Activated CD8-positive, alpha-beta memory T cell treated with anti-CD3 and anti-CD28 coated beads, Interleukin-2, amount 50 U/mL, for 24 hours (primary cell): ENCODE results near the gene UBE2O.

Source experiments
- DNase-seq: peaks from one replicate; pipeline ENCODE4 v3.0.0-alpha.2; 2020; ENCODE audit errors: extremely low read depth

The UBE2O gene

DNA sequence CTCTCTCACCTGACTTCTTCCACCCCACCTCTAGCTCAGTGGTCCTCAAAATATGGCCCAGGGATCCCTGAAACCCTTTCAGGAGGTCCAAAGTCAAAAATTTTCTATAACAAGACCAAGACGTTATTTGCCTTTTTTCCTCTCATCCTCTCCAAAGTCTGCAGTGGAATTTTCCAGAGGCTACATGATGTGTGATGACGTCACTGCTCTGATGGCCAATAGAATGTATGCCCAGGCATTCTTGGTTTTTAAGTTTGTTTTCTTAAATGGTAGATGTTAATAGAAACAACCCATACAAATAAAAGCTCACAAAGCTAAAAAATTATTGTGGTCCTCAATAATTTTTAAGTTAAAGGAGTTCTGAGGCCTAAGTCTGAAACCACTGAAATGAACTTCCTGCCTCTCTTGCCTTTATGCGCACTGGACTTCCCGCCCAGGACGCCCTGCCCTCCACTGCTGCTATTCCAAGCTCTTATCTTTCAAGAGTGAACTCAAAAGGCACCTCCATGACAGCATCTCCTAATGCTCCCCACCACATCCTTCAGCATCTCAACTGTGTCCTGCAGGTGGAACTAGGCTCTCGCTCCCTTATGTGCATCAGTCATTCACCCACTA lies 13.5 kb downstream of the UBE2O start:
- no peak for DNase-seq

DNA sequence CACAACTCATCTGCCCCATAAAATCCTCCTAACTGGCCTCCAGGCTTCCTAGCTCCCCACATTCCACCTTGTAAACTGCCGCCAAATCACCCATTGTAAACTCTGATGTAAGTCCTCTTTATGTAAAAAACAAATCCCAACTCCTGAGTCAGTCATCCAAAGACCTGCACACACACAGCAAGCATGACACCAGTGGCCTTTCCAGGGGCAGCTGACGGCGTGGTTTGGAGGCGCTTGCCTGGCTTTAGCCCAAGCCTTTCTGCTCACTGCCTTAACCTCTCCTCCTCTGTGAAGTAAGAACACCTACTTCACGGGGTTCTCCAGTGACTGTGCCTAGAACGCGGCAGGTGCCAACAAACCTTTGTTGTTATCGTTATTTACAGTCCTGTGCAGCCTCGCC lies 14.0 kb downstream of the UBE2O start:
- DNase-seq = no peak

DNA sequence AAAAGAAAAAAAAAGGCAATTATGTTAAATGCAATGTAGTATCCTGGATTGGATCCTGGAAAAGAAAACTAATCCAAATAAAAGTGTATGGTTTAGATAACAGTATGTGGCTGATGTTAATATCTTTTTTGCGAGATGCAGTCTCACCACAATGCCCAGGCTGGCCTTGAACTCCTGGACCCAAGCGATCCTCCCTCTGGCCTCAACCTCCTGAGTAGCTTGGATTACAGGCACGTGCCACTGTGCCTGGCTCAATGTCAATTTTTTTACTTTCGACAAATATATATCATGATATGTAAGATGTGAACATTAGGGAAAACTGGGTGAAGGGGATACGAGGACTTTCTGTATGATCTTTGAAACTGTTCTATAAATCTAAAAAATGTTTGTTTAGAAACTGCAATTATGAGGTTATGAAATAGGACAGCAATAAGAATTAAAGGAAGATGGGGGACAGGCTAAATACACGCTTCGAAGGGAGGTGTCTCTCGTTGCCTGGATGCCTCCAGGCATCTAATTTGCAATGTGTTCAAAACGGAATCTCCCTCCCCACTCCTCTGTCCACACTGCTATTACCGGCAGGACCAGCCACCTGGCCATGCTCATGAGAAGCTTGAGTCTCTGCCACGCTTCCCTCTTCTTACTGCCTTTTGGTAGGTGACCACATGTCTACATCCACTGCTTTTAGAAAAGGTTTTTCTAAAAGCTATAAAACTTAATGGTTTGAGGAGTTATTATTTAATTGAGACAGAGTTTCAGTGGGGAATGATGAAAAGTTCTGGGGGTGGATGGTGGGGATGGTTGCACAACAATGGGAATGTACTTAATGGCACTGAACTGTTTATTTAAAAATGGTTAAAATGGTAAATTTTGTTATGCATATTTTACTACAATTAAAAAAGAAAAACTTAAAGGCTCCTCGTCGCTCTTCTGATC lies 15.2 kb downstream of the UBE2O start:
- DNase-seq = no peak

GRCh38 chr17:76435751-76436150 lies 17.2 kb downstream of the UBE2O start:
- no peak for DNase-seq

- DNase-seq = no peak
Observed at GRCh38 chr17:76434870-76435269, 18.1 kb downstream of the UBE2O start.

DNA sequence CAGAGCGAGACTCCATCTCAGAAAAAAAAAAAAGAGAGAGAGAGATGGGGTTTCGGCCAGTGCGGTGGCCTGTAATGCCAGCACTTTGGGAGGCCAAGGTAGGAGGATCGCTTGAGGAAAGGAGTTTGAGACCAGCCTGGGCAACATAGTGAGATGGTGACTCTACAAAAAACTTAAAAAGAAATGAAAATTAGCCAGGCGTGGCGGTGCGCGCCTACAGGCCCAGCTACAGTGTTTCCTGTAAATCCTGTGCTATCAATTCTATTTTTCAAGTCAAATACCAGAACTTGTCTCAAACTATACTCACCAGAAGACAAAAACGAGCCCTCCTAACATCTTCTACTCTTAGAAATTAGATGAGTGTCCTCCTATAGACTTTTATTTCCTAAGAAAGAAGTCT lies 19.3 kb downstream of the UBE2O start:
- DNase-seq = no peak

DNA sequence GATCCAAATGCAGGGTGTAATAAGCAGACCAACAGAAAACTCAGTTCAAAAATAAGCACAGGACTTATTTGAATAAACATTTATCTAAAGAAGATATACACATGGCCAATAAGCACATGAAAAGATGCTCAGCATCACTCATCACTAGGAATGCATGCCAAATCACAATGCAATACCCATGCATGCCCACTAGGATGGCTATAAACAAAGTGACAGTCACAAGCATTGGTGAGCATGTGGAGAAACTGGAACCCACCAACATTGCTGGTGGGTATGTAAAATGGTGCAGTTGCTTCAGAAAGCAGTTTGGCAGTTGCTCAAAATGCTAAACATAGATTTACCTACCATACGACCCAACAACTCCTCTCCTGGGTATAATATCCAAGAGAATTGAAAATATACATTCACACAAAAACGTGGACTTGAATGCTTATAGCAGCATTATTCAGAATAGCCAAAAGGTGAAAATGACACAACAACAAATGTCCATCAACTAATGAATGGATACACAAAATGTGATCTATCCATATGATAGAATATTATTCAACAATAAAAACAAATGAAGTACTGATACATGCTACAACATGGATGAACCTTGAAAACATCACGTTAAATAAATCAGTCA lies 20.1 kb downstream of the UBE2O start:
- DNase-seq = no peak

- DNase-seq = no peak
Observed at GRCh38 chr17:76432004-76432403, 20.9 kb downstream of the UBE2O start.

- no peak for DNase-seq
Observed at GRCh38 chr17:76431509-76431908, 21.4 kb downstream of the UBE2O start.

- DNase-seq = no peak
Observed at GRCh38 chr17:76428511-76428910, 24.4 kb downstream of the UBE2O start.

DNA sequence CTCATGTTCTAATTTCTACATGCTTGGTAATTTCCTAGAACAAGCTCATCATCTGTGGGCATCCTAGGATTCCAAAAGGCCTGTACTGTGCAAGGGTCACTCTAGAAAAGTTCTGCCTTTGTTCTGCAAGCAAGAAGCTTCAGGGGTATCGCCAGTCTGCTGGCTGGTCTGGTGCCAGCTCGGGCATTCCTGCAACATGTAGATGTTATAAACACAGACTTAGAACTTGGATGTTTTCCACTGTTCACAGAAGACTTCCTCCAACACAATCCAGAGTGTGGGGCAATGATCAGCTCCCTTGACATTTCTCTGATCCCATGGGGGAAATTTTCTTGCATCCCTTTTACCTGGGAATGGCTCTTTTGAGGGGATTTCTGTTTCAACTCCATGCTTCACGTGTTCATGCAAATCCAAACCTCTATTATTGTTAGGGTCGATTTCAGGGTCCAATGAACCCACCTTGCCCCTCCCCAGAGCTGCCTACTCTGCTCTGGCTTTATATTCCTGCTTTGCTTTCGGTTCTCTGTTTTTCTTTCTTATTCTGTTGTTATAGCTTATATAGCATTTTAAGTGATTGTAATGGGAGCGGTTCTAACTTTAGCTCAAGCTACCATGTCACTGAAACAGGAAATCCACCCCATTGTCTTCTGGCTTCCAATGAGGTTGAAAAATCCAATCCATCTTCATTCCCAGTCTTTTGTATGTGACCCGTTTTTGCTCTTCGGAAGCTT lies 25.3 kb downstream of the UBE2O start:
- DNase-seq = no peak

DNA sequence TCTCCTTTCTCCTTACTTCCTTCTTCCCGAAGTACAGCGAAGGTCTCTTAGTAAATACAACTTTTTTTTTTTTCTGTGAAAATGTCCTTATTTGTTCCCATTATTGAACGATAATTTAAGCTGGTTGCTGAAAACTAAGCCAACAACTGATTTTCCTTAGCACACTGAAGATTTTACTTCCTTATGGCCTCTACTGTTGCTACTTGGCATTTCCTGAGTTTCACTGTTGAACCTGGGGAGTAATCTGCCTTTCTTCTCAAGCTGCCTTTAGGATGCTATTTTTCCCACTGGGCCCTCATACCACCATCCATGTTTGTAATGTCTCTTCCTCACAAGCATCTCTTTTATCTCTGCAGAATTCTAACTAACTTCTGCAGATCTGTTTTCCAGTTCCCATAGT lies 26.1 kb downstream of the UBE2O start:
- DNase-seq = no peak

DNA sequence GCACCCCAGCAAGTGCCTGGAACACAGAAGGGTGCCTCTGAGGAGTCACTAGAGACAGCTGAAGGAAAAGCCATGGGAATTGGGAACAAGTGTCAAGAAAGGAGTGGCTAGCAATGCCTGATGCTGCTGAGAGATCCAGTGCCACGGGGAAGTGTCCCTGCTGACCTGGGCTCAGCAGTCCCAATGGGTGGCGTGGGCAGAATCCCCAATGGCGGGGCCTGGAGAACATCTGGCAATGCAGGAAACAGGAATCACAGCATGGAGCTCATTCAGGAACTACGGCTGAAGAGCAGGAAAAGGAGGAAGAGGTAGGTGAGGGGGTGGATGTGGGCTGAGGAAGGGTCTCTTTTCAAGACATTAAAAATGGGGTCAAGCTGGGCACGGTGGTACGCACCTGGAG lies 30.1 kb downstream of the UBE2O start:
- DNase-seq = no peak

DNA sequence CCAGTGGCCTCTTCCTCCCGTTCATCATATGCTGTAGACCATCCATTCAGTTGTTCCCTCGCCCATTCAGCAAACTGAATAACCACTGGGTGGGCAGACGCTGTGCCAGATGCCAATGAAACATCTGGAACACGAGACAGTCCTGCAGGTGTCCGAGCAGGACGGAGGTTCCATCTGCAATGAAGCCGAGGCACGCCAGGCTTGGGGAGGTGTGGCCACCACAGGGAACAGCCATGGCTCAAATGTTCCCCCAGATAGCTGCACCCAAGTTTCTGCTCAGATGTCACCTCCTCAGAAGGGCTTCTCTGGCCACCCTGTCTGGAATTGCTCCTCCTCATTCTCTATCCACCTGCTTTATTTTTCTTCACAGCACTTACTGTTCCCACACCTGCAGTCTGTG lies 30.5 kb downstream of the UBE2O start:
- DNase-seq = no peak

- DNase-seq = no peak
Observed at GRCh38 chr17:76421044-76421407, 31.9 kb downstream of the UBE2O start.

- no peak for DNase-seq
Observed at GRCh38 chr17:76420356-76421043, 32.5 kb downstream of the UBE2O start.

DNA sequence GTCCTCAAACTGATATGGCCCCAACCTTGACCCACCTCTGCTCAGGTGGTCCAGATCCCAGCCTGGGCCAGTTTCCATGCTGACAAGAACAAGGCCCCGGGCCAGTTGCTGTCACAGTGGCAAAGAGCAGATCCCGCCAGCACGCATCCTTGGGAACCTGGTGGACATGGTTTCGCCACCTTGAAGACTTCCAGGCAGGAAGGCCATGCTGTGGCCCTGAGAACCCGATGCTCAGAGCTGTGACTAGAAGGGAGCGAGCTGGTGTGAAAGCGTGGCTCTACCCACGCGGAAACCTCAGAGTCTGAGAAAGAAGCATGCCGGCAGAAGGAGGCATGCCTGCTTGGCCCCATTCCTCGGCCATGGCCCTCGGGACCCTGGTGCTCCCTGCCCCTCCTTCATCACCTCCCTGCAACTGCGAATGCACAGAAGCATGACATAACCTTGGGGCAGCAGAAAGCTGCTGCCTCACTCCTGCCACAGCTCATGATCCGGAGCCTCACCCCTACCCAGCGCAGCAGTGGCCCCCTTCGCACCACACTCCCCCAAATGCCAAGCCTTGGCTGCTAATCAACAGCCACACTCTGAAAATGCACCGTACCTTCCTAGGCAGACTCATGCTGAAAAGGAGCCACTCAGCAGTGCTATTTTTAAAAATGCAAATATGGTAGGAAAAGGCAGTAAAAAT lies 33.2 kb downstream of the UBE2O start:
- no peak for DNase-seq

- no peak for DNase-seq
Observed at GRCh38 chr17:76417499-76418143, 35.3 kb downstream of the UBE2O start.

DNA sequence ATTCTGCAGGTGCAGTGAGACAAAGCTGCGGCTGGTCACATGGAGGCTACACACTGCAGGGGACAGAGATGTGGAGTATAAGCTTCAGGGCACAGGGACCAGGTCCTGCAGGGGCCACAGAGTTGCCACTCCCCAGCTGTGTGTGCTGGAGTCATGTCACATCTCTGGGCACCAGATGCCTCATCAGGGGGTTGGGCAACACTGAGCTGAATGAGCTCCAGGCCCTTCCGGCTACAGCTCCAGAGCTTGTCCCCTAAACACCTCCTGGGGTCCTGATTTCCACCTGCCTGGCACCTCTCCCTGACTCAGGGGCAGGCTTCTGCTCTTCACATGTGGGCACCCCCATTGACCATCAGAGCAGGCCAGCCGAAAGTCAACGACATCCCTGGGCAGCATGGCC lies 36.1 kb downstream of the UBE2O start:
- no peak for DNase-seq

DNA sequence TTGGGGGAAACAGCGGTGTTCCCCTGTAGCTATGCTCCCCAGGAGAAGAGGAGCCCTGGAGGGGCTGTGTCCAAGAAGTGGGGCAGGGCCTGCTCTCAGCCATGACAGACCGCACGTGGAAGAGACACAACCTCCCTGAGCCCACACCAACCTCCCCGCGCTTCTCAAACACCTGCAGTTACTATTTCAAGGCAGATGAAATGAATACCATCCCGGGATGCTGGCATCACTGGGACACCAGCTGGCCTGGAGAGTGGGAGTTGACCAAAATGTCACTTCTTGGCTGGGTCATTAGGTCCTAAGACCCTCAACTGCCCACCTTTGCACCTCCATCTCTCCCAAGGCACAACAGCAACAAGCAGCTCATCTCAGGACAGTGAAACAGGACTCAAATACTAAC lies 36.5 kb downstream of the UBE2O start:
- DNase-seq = no peak

- no peak for DNase-seq
Observed at GRCh38 chr17:76415786-76416185, 37.2 kb downstream of the UBE2O start.
